Measurements from ENCODE around the gene PALM.

Gene PALM

DNA sequence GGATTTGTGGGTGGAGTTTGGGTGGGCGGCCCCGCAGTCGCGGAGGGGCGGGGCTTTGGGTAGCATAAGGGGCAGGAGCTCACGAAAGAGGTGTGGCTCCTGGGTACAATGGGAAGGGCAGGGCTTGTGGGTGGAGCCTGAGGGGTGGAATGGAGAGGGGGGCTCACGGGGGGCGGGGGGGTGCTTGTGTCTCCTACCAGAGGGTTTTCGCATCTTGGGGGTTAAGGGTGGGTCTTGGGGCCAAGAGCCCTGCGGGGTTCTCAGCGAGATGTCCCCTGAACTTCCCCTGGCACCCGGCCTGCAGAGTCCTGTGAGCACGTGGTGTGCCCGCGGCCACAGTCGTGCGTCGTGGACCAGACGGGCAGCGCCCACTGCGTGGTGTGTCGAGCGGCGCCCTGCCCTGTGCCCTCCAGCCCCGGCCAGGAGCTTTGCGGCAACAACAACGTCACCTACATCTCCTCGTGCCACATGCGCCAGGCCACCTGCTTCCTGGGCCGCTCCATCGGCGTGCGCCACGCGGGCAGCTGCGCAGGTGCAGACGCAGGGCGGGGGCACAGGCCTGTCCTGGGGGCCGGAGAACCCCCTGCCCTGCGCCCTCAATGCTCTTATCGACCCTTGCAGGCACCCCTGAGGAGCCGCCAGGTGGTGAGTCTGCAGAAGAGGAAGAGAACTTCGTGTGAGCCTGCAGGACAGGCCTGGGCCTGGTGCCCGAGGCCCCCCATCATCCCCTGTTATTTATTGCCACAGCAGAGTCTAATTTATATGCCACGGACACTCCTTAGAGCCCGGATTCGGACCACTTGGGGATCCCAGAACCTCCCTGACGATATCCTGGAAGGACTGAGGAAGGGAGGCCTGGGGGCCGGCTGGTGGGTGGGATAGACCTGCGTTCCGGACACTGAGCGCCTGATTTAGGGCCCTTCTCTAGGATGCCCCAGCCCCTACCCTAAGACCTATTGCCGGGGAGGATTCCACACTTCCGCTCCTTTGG lies 27.4 kb upstream of the PALM start:
- TF ChIP-seq CEBPB (IDR thresholded peaks at IDR 0.05), result no peak
- TF ChIP-seq, protein P1, sequence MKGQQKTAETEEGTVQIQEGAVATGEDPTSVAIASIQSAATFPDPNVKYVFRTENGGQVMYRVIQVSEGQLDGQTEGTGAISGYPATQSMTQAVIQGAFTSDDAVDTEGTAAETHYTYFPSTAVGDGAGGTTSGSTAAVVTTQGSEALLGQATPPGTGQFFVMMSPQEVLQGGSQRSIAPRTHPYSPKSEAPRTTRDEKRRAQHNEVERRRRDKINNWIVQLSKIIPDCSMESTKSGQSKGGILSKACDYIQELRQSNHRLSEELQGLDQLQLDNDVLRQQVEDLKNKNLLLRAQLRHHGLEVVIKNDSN (IDR thresholded peaks at IDR 0.05), result peak; percentile 75
- no peak for TF ChIP-seq FOXM1 (IDR thresholded peaks at IDR 0.05; ENCODE audit: borderline replicate concordance, low read depth)
- no peak for TF ChIP-seq TEAD4 (IDR thresholded peaks at IDR 0.05)
- TF ChIP-seq, protein P2, sequence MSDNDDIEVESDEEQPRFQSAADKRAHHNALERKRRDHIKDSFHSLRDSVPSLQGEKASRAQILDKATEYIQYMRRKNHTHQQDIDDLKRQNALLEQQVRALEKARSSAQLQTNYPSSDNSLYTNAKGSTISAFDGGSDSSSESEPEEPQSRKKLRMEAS (IDR thresholded peaks at IDR 0.05), result peak; percentile 87
- TF ChIP-seq RAD21 (IDR thresholded peaks at IDR 0.05; ENCODE audit: low read depth), result no peak
- no peak for TF ChIP-seq YY1 (IDR thresholded peaks at IDR 0.05; ENCODE audit: low read depth)

DNA sequence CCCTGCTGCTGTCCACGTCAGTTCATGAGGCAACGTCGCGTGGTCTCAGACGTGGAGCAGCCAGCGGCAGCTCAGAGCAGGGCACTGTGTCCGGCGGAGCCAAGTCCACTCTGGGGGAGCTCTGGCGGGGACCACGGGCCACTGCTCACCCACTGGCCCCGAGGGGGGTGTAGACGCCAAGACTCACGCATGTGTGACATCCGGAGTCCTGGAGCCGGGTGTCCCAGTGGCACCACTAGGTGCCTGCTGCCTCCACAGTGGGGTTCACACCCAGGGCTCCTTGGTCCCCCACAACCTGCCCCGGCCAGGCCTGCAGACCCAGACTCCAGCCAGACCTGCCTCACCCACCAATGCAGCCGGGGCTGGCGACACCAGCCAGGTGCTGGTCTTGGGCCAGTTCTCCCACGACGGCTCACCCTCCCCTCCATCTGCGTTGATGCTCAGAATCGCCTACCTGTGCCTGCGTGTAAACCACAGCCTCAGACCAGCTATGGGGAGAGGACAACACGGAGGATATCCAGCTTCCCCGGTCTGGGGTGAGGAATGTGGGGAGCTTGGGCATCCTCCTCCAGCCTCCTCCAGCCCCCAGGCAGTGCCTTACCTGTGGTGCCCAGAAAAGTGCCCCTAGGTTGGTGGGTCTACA lies 25.9 kb upstream of the PALM start:
- TF ChIP-seq, protein P1 (IDR thresholded peaks at IDR 0.05), result no peak
- TF ChIP-seq YY1 (IDR thresholded peaks at IDR 0.05; ENCODE audit: low read depth) (no peak), ZBTB7A (IDR thresholded peaks at IDR 0.05; ENCODE audit: low read depth) (no peak), TEAD4 (IDR thresholded peaks at IDR 0.05) (no peak), CREB1 (IDR thresholded peaks at IDR 0.05; ENCODE audit: low read depth) (no peak), EP300 (IDR thresholded peaks at IDR 0.05; ENCODE audit: borderline replicate concordance) (no peak), FOXM1 (IDR thresholded peaks at IDR 0.05; ENCODE audit: borderline replicate concordance, low read depth) (no peak), TAF1 (IDR thresholded peaks at IDR 0.05; ENCODE audit: low read depth) (no peak), CEBPB (IDR thresholded peaks at IDR 0.05) (no peak), NFIC (IDR thresholded peaks at IDR 0.05) (no peak), RAD21 (IDR thresholded peaks at IDR 0.05; ENCODE audit: low read depth) (no peak), TCF12 (IDR thresholded peaks at IDR 0.05; ENCODE audit: low read depth) (no peak)
- TF ChIP-seq, protein P3, sequence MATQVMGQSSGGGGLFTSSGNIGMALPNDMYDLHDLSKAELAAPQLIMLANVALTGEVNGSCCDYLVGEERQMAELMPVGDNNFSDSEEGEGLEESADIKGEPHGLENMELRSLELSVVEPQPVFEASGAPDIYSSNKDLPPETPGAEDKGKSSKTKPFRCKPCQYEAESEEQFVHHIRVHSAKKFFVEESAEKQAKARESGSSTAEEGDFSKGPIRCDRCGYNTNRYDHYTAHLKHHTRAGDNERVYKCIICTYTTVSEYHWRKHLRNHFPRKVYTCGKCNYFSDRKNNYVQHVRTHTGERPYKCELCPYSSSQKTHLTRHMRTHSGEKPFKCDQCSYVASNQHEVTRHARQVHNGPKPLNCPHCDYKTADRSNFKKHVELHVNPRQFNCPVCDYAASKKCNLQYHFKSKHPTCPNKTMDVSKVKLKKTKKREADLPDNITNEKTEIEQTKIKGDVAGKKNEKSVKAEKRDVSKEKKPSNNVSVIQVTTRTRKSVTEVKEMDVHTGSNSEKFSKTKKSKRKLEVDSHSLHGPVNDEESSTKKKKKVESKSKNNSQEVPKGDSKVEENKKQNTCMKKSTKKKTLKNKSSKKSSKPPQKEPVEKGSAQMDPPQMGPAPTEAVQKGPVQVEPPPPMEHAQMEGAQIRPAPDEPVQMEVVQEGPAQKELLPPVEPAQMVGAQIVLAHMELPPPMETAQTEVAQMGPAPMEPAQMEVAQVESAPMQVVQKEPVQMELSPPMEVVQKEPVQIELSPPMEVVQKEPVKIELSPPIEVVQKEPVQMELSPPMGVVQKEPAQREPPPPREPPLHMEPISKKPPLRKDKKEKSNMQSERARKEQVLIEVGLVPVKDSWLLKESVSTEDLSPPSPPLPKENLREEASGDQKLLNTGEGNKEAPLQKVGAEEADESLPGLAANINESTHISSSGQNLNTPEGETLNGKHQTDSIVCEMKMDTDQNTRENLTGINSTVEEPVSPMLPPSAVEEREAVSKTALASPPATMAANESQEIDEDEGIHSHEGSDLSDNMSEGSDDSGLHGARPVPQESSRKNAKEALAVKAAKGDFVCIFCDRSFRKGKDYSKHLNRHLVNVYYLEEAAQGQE (IDR thresholded peaks at IDR 0.05; ENCODE audit: low read depth), result no peak

DNA sequence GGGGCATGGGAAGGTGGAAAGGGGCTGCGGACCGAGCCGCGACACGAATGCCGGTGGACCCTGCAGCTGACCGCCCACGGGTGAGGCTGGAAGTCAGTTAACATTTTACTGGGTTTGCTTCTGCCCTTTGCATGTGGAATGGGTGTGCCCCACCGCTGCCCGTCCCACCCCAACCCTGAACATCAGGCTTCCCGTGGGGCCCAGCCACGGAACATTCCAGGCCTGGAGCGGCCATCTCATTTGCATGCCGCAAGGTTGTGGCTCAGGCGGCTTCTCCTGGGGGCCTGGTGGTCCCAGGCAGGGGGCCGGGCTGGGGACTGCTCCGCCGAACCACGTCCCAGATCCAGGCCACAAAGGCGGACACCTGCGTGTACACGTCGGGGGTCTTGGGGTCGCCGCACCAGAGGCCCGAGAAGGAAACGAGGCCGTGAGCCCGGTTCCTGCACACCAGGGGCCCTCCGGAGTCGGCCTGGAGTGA lies 23.2 kb upstream of the PALM start:
- no peak for TF ChIP-seq TCF12 (IDR thresholded peaks at IDR 0.05; ENCODE audit: low read depth)
- TF ChIP-seq RAD21 (IDR thresholded peaks at IDR 0.05; ENCODE audit: low read depth), result no peak
- TF ChIP-seq EGR1 (IDR thresholded peaks at IDR 0.05), result no peak
- TF ChIP-seq YY1 (IDR thresholded peaks at IDR 0.05; ENCODE audit: low read depth), result no peak
- no peak for TF ChIP-seq TAF1 (IDR thresholded peaks at IDR 0.05; ENCODE audit: low read depth)
- TF ChIP-seq, protein P3 (IDR thresholded peaks at IDR 0.05; ENCODE audit: low read depth), result no peak
- TF ChIP-seq, protein P2 (IDR thresholded peaks at IDR 0.05), result no peak
- TF ChIP-seq TEAD4 (IDR thresholded peaks at IDR 0.05), result no peak
- TF ChIP-seq ZBTB7A (IDR thresholded peaks at IDR 0.05; ENCODE audit: low read depth), result no peak
- TF ChIP-seq, protein P1 (IDR thresholded peaks at IDR 0.05), result no peak
- no peak for TF ChIP-seq FOXM1 (IDR thresholded peaks at IDR 0.05; ENCODE audit: borderline replicate concordance, low read depth)
- TF ChIP-seq CREB1 (IDR thresholded peaks at IDR 0.05; ENCODE audit: low read depth), result no peak
- TF ChIP-seq CEBPB (IDR thresholded peaks at IDR 0.05), result no peak
- TF ChIP-seq NFIC (IDR thresholded peaks at IDR 0.05), result no peak
- no peak for TF ChIP-seq EP300 (IDR thresholded peaks at IDR 0.05; ENCODE audit: borderline replicate concordance)

DNA sequence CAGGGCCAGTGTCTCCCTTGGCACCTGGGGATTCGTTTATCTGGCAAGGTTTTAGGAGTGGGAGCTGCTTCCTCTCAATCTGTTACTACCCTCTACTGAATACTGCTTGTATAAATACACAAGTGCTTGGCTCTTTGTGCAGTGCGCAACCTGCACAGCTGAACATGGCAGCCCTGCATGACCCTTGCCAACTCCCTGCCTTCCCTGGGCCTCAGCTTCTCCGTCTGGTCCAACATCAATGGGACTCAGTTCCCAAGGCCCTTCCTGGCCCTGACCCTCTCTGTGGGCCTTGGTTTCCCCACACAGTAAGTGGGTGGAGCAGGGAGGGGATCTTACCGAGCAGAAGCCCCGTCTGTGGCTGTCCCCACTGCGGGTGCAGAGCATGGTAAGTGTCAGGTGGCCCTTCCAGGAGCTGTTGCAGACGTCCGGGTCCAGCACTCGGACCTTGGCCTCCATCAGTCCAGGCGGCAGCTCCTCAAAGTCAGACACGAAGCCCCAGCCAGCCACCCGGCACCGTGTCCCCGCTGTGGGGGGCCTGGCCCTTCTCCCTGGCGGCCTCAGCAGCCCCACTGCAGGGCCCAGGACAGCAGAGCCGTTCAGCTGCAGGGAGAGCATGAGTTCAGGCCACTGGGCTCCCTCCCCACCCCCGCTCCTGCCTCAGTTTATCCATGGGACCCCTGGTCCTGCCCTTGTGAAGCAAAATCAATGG lies 22.0 kb upstream of the PALM start:
- TF ChIP-seq TAF1 (IDR thresholded peaks at IDR 0.05; ENCODE audit: low read depth) (no peak), TEAD4 (IDR thresholded peaks at IDR 0.05) (no peak), EP300 (IDR thresholded peaks at IDR 0.05; ENCODE audit: borderline replicate concordance) (no peak), FOXM1 (IDR thresholded peaks at IDR 0.05; ENCODE audit: borderline replicate concordance, low read depth) (no peak), YY1 (IDR thresholded peaks at IDR 0.05; ENCODE audit: low read depth) (no peak), RAD21 (IDR thresholded peaks at IDR 0.05; ENCODE audit: low read depth) (no peak), EGR1 (IDR thresholded peaks at IDR 0.05) (no peak), ZBTB7A (IDR thresholded peaks at IDR 0.05; ENCODE audit: low read depth) (no peak), CEBPB (IDR thresholded peaks at IDR 0.05) (no peak), TCF12 (IDR thresholded peaks at IDR 0.05; ENCODE audit: low read depth) (no peak), NFIC (IDR thresholded peaks at IDR 0.05) (no peak), CREB1 (IDR thresholded peaks at IDR 0.05; ENCODE audit: low read depth) (no peak)
- TF ChIP-seq, protein P3 (IDR thresholded peaks at IDR 0.05; ENCODE audit: low read depth), result no peak
- TF ChIP-seq, protein P1 (IDR thresholded peaks at IDR 0.05), result no peak
- TF ChIP-seq, protein P2 (IDR thresholded peaks at IDR 0.05), result no peak
